ENCODE data around the gene ALMS1.

DNA sequence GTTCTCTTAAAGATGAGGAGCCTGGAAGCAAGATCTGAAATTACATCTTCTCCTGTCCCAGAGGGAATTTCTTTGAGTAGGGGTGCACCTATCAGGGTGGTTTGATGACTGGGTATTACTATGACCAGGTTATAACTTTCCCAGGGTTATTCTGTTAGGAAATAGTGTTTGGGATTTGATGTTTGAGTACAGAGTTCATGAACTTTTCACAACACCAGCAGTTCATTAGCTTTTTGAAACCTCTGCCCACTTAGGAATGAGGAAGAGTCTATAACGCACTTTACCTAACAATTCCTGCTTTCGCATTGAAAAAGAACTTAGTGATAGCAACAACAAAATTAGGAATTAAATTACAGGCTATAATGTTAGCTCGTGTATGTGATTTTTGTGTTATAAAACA lies 58.6 kb downstream of the ALMS1 start:
- TF ChIP-seq, protein P1, sequence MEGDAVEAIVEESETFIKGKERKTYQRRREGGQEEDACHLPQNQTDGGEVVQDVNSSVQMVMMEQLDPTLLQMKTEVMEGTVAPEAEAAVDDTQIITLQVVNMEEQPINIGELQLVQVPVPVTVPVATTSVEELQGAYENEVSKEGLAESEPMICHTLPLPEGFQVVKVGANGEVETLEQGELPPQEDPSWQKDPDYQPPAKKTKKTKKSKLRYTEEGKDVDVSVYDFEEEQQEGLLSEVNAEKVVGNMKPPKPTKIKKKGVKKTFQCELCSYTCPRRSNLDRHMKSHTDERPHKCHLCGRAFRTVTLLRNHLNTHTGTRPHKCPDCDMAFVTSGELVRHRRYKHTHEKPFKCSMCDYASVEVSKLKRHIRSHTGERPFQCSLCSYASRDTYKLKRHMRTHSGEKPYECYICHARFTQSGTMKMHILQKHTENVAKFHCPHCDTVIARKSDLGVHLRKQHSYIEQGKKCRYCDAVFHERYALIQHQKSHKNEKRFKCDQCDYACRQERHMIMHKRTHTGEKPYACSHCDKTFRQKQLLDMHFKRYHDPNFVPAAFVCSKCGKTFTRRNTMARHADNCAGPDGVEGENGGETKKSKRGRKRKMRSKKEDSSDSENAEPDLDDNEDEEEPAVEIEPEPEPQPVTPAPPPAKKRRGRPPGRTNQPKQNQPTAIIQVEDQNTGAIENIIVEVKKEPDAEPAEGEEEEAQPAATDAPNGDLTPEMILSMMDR (IDR thresholded peaks at IDR 0.05): no peak
- no peak for TF ChIP-seq POLR2A (IDR thresholded peaks at IDR 0.05)
